Suprapubic skin (tissue), 4 donors: ENCODE data around the gene TDRD9.

Experiments used
- POLR2A ChIP-seq, 2 donors: fragments of 450-650 bp; IDR thresholded peaks; one replicate each; pipeline ENCODE4 v1.6.1; 2017; ENCODE audit warnings: antibody characterized with exemption in 2 of 2, mild to moderate bottlenecking in 2 of 2, moderate library complexity in 2 of 2
- POLR2AphosphoS5 ChIP-seq, 3 donors: sonication (generic); formaldehyde crosslinking; IDR thresholded peaks; one replicate each; pipeline ENCODE4 v1.6.1; 2017; ENCODE audit warnings: antibody characterized with exemption in 3 of 3
- TF ChIP-seq, protein P1 (sequence below), 2 donors: fragments of 200-600 bp in 1 of 2; fragments of 450-650 bp in 1 of 2; sonication (generic) in 1 of 2; IDR thresholded peaks; one replicate each; pipeline ENCODE4 v1.5.1; 2016 to 2019; ENCODE audit warnings: antibody characterized with exemption in 2 of 2, mild to moderate bottlenecking in 1 of 2, moderate library complexity in 1 of 2

DNA sequence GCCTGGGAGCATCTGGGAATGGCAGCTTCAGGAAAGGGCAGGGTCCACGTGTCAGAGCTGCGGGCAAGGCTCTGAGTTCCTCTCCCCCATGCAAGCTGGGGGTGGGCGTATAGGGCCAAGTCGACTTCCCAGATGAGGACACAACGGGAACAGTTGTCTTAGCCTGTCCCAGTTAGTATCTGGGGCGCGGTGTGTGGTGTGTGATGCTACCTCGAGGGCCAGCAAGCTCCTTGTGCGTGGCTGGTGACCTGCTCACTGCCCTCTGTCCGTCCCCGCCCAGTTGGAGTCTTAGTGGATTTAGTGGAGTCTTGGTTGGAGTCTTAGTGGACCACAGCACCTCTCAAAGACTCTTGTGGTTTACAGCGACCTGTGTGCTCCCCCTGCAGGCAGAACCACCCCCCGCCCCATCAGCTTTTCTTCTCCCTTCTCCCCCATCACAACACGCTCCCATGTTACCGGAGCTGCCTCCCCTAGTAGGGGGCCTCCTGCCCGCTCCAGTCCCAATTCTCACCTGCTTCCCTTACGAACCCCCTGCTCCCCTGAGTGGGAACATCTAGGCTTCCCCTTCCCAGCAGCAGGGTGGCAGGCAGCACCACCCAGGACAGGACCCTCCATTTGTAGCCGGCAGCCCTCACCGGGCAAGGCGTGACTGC is 165.9 kb downstream of the TDRD9 start:
- TF ChIP-seq, protein P1, sequence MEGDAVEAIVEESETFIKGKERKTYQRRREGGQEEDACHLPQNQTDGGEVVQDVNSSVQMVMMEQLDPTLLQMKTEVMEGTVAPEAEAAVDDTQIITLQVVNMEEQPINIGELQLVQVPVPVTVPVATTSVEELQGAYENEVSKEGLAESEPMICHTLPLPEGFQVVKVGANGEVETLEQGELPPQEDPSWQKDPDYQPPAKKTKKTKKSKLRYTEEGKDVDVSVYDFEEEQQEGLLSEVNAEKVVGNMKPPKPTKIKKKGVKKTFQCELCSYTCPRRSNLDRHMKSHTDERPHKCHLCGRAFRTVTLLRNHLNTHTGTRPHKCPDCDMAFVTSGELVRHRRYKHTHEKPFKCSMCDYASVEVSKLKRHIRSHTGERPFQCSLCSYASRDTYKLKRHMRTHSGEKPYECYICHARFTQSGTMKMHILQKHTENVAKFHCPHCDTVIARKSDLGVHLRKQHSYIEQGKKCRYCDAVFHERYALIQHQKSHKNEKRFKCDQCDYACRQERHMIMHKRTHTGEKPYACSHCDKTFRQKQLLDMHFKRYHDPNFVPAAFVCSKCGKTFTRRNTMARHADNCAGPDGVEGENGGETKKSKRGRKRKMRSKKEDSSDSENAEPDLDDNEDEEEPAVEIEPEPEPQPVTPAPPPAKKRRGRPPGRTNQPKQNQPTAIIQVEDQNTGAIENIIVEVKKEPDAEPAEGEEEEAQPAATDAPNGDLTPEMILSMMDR (IDR thresholded peaks at IDR 0.05), result no peak
- TF ChIP-seq POLR2A (IDR thresholded peaks at IDR 0.05), result no peak
- no peak for TF ChIP-seq POLR2AphosphoS5 (IDR thresholded peaks at IDR 0.05)
